Pulmonary artery endothelial cell (primary cell): ENCODE results near the gene MZT1. TPM values are rescaled to one million over a fixed set of nuclear protein-coding genes. Genes with fewer than 3 reads are reported as not detected.

ENCODE experiments used
- DNase-seq: peaks from one replicate; pipeline ENCODE4 v3.0.0-alpha.2; 2011; ENCODE audit warnings: low read depth, low spot score
- total RNA-seq: library from RNA; depleted of rRNA; stranded (reverse); fragments of >200 nt; gene quantifications from 2 replicates; pipeline ENCODE4 v1.2.3, GENCODE V29; 2014

Gene MZT1
- total RNA-seq, 1 donor from 2014 or later, result 16.2 TPM

GRCh38 chr13:72686766-72687165 lies 40.7 kb downstream of the MZT1 start:
- no peak for DNase-seq

- no peak for DNase-seq
Observed at GRCh38 chr13:72680353-72680752, 47.1 kb downstream of the MZT1 start.

GRCh38 chr13:72678312-72678711 lies 49.1 kb downstream of the MZT1 start:
- DNase-seq, result no peak

- DNase-seq, result no peak
Observed at GRCh38 chr13:72677431-72677830, 50.0 kb downstream of the MZT1 start.

GRCh38 chr13:72666391-72666790 lies 61.0 kb downstream of the MZT1 start:
- no peak for DNase-seq

- DNase-seq, result no peak
Observed at GRCh38 chr13:72662548-72662947, 64.9 kb downstream of the MZT1 start.

Other genes with a start within 250 kb of the MZT1 start
- 6.1 and 9.0 TPM in 2 replicates for gene BORA, start 294 bp upstream of the MZT1 start, total RNA-seq
- gene DIS3, start 54.3 kb upstream of the MZT1 start, total RNA-seq, result 47.9 and 53.0 TPM in 2 replicates
- 19.1 and 21.9 TPM in 2 replicates for gene PIBF1, start 54.5 kb upstream of the MZT1 start, total RNA-seq